Heart right ventricle (tissue), 16 donors: ENCODE data around the gene ASB2. TPM values are rescaled to one million over a fixed set of nuclear protein-coding genes. Genes with fewer than 3 reads are reported as not detected.
A peak's percentile ranks its signal among the peaks of the same experiment; 100 is the strongest.

ENCODE experiments used
- ATAC-seq, 8 donors: fragments of 200-7000 bp; cut with Tn5 transposase; one replicate each; pipeline ENCODE4 v1.9.1; 2020; ENCODE audit warnings: mild to moderate bottlenecking in 8 of 8, moderate library complexity in 8 of 8, moderate number of reproducible peaks in 1 of 8
- DNase-seq, 2 donors: peaks; one replicate each; pipeline ENCODE4 v3.0.0-alpha.2; 2020
- H3K27ac ChIP-seq, 10 donors: fragments of 200-600 bp; sonication (generic) in 2 of 10; one replicate each; pipeline versions ENCODE4 v1.5.0 to v1.8.0; 2020 to 2022; ENCODE audit warnings: mild to moderate bottlenecking in 3 of 10
- H3K27me3 ChIP-seq, 7 donors: fragments of 200-600 bp; one replicate each; pipeline ENCODE4 v1.8.0; 2021 to 2022; ENCODE audit warnings: mild to moderate bottlenecking in 2 of 7
- H3K36me3 ChIP-seq, 9 donors: fragments of 200-600 bp; sonication (generic) in 1 of 9; one replicate each; pipeline versions ENCODE4 v1.5.0 to v1.8.0; 2020 to 2022; ENCODE audit warnings: mild to moderate bottlenecking in 2 of 9
- H3K4me1 ChIP-seq, 9 donors: fragments of 200-600 bp; sonication (generic) in 1 of 9; one replicate each; pipeline versions ENCODE4 v1.5.0 to v1.8.0; 2020 to 2022; ENCODE audit warnings: mild to moderate bottlenecking in 4 of 9
- H3K4me3 ChIP-seq, 10 donors: fragments of 200-600 bp; sonication (generic) in 2 of 10; one replicate each; pipeline versions ENCODE4 v1.5.0 to v1.8.0; 2020 to 2022; ENCODE audit warnings: mild to moderate bottlenecking in 7 of 10, moderate library complexity in 2 of 10
- H3K9me3 ChIP-seq, 11 donors: fragments of 200-600 bp in 10 of 11; sonication (generic) in 2 of 11; one replicate each; pipeline versions ENCODE4 v1.5.0 to v1.8.0; 2013 to 2022; ENCODE audit warnings: mild to moderate bottlenecking in 2 of 11, control low read depth in 1 of 11, moderate library complexity in 1 of 11
- CTCF ChIP-seq, 9 donors: fragments of 200-600 bp; sonication (generic) in 2 of 9; IDR thresholded peaks; one replicate each; pipeline versions ENCODE4 v1.5.0 to v1.8.0; 2021 to 2022; ENCODE audit warnings: antibody characterized with exemption in 9 of 9, mild to moderate bottlenecking in 5 of 9, moderate library complexity in 1 of 9
- WGBS, 2 donors: extraction: QIAGEN DNeasy Blood & Tissue Kit; methylation state at CpG; one replicate each; pipeline ENCODE4 v1.1.7; 2013; ENCODE audit warnings: inconsistent platforms in 1 of 2; 5-methylcytosine and 5-hydroxymethylcytosine counted together
- intact Hi-C, 10 donors: fragments of 100-400 bp; cut with DNase I; formaldehyde crosslinking; loops; one replicate each; pipeline versions ENCODE4 v1.11.1 to v1.14.2; 2022
- polyA plus RNA-seq, 2 donors: library from polyadenylated mRNA; stranded (reverse); fragments of 200-250 nt; gene quantifications; one replicate each; pipeline ENCODE4 v1.2.3, GENCODE V29; 2013
- total RNA-seq, 10 donors: library from RNA; stranded (reverse); fragmentation: NEBNext Ultra II Directional in 3 of 10; extraction: Animal tissue kit (Norgen Biotek cat#: 25700) in 3 of 10; gene quantifications; one replicate each; pipeline versions ENCODE4 v1.2.1 to v1.2.4, GENCODE V29; 2021 to 2023
- donor health status: Arrhythmogenic right ventricular cardiomyopathy.
- donor health status: ischemic (EF 13 %, LVEDD 7.1; RV severe dilation, severe dysfunction).
- donor health status: healthy with polysubstance abuse.
- donor health status: DM: no; HTN: yes; CAD: no.
- donor health status: DM: no; HTN: no; CAD: no.
- donor health status: ischemic (EF 25% LVEDD 6.9; RV normal size, moderate dysfunction).
- donor health status: ischemic (EF 25% LVEDD 5.7; RV mildly dilated, moderate dysfunction).
- donor health status: healthy.
- donor health status: DM: yes; HTN: yes; CAD: no.
- donor health status: Ischemic cardiomyopathy.
- donor health status: ischemic (EF 35%, LVEDD 5.7; RV mildly dilated, moderate dysfunction).
- donor health status: nonischemic (EF 11% LVEDD 7.7; RV severe dilation, severe dysfunction).
- donor health status: DM: yes; HTN: yes; CAD: no.
- donor health status: PGD.
- donor health status: ischemic (EF 29% LVEDD 5.4; RV normal size, mild dysfunction).
- donor health status: nonischemic (EF 23%, LVEDD 6.1; RV moderate dilation, normal function).

ASB2 gene
- total and polyA plus RNA-seq, 12 donors: 19.6 to 374 (median 168) TPM

- ATAC-seq: peak in 6 of 8 donors; percentile 6 to 34 (median 16)
- H3K36me3 ChIP-seq: peaks cover 0 to 47% (median 0%) of the 10 kb centered on the region in 9 donors
Measured at GRCh38 chr14:93957333-93957710, 19.0 kb downstream of the ASB2 start.

GRCh38 chr14:93956514-93957332 is 19.6 kb downstream of the ASB2 start:
- Histone ChIP-seq H3K27ac (peak overlapping the region; percentile 36 to 91 (median 78)), H3K27me3 (peaks cover 0 to 4% (median 0%) of the 10 kb centered on the region in 7 donors), H3K4me1 (peaks cover 7 to 85% (median 65%) of the 10 kb centered on the region in 9 donors), H3K4me3 (peak overlapping the region in 2 of 10 donors; percentile 22 to 37), H3K36me3 (peaks cover 0 to 52% (median 3%) of the 10 kb centered on the region in 9 donors), H3K9me3 (no peaks in the 10 kb centered on the region)
- 30 to 39% methylated on average over 14 of the region's 14 CpGs for WGBS, 2 donors
- peak; percentile 69 to 87 (median 76) for ATAC-seq
- TF ChIP-seq CTCF (IDR thresholded peaks at IDR 0.05): no peak
- intact Hi-C loops: loop anchor here in 2 of 10 donors (2.0 to 5.0 kb wide), 2 partner anchors 18 to 46 kb away; no protein-coding TSS in a partner anchor
- DNase-seq: peak in 1 of 2 donors; percentile 71

More at GRCh38 chr14:93957333-93957710, 19.0 kb downstream of the ASB2 start:
- Histone ChIP-seq H3K27me3 (peaks cover 0 to 4% (median 0%) of the 10 kb centered on the region in 7 donors), H3K4me1 (peaks cover 7 to 88% (median 66%) of the 10 kb centered on the region in 9 donors), H3K27ac (peak overlapping the region; percentile 30 to 91 (median 74)), H3K4me3 (no peak overlapping the region), H3K9me3 (no peaks in the 10 kb centered on the region)
- no peak for DNase-seq
- intact Hi-C loops: loop anchor here in 2 of 10 donors (2.0 to 5.0 kb wide), 2 partner anchors 17 to 45 kb away; no protein-coding TSS in a partner anchor
- TF ChIP-seq CTCF (IDR thresholded peaks at IDR 0.05): no peak
- WGBS, 2 donors: 56 to 63% methylated on average over 7 of the region's 7 CpGs

- Histone ChIP-seq H3K4me1 (peaks cover 7 to 84% (median 65%) of the 10 kb centered on the region in 9 donors), H3K9me3 (no peaks in the 10 kb centered on the region), H3K36me3 (peaks cover 0 to 52% (median 5%) of the 10 kb centered on the region in 9 donors), H3K27ac (peak overlapping the region in 9 of 10 donors; percentile 36 to 91 (median 80)), H3K4me3 (peak overlapping the region in 2 of 10 donors; percentile 22 to 37), H3K27me3 (peaks cover 0 to 4% (median 0%) of the 10 kb centered on the region in 7 donors)
- ATAC-seq: peak in 2 of 8 donors; percentile 5 to 6
- no peak for TF ChIP-seq CTCF (IDR thresholded peaks at IDR 0.05)
- intact Hi-C loops: loop anchor here in 2 of 10 donors (2.0 to 5.0 kb wide), 2 partner anchors 19 to 46 kb away; no protein-coding TSS in a partner anchor
- no peak for DNase-seq
- 36 to 41% methylated on average over 8 of the region's 8 CpGs for WGBS, 2 donors
Measured at GRCh38 chr14:93955850-93956481, 20.4 kb downstream of the ASB2 start.
